AG09319 (cell line): ENCODE results near the gene IL24.

Experiments
- DNase-seq: peaks from one replicate; pipeline ENCODE4 v3.0.0-alpha.2; 2010; ENCODE audit warnings: low read depth; ENCODE audit errors: extremely low read depth
- CTCF ChIP-seq: IDR thresholded peaks from 2 replicates; pipeline ENCODE4 v1.5.1; 2011; ENCODE audit warnings: low read depth, mild to moderate bottlenecking, inconsistent platforms, low read length, moderate library complexity

The IL24 gene

GRCh38 chr1:206949208-206949607 is 52.0 kb downstream of the IL24 start:
- TF ChIP-seq CTCF = no peak
- DNase-seq = no peak

GRCh38 chr1:206949641-206950040 is 52.4 kb downstream of the IL24 start:
- TF ChIP-seq CTCF = no peak
- no peak for DNase-seq

GRCh38 chr1:206951318-206952100 is 54.3 kb downstream of the IL24 start:
- no peak for DNase-seq
- no peak for TF ChIP-seq CTCF

- DNase-seq = no peak
- TF ChIP-seq CTCF = no peak
These were observed 54.9 kb downstream of the IL24 start for GRCh38 chr1:206952171-206952570.

GRCh38 chr1:206953126-206953525 is 55.9 kb downstream of the IL24 start:
- DNase-seq = no peak
- TF ChIP-seq CTCF = no peak

- no peak for DNase-seq
- TF ChIP-seq CTCF = no peak
These were observed 56.4 kb downstream of the IL24 start for GRCh38 chr1:206953626-206954025.
